ENCODE measurements around the gene KANSL1. TPM values are rescaled to one million over a fixed set of nuclear protein-coding genes. Genes with fewer than 3 reads are reported as not detected.
A peak's percentile ranks its signal among the peaks of the same experiment; 100 is the strongest.
"Not testable (repeated sequence)": the region's sequence is repeated elsewhere in the genome, so short reads cannot be mapped to it uniquely, and the experiment has no call there.

KANSL1 gene
- total and polyA plus RNA-seq, 2 experiments from 2014 or later = 49.0 to 206 TPM

DNA sequence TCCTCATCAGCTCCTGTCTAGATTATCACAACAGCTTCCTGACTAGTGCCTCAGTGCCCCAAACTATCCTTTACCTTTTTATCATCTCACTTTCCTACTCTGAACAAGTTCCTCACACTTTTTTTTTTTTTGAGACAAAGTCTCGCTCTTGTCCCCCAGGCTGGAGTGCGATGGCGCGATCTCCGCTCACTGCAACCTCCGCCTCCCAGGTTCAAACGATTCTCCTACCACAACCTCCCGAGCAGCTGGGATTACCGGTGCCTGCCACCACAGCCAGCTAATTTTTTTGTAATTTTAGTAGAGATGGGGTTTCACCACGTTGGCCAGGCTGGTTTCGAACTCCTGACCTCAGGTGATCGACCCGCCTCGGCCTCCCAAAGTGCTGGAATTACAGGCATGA, 11.9 kb downstream of the KANSL1 start:
- H3K9me3 Mint-ChIP-seq; H3K4me3 ChIP-seq; ATAC-seq; H3K4me3 Mint-ChIP-seq; H3K9me2 ChIP-seq (ENCODE audit: insufficient read depth); H3F3A ChIP-seq (replicated peaks; ENCODE audit: low read depth); H3K27me3 ChIP-seq (ENCODE audit: insufficient read depth); H3K36me3 Mint-ChIP-seq (ENCODE audit: low read depth); H3K36me3 ChIP-seq (ENCODE audit: insufficient read depth); H2AFZ ChIP-seq; DNase-seq (ENCODE audit: low spot score): not testable (repeated sequence)
- Histone ChIP-seq H3K4me2 (peak overlapping the region; percentile 18), H3K27ac (ENCODE audit: low read depth) (peak overlapping the region; percentile 93), H3K79me2 (replicated peaks; ENCODE audit: insufficient read depth) (peaks cover 100% of the 10 kb centered on the region), H4K20me1 (replicated peaks; ENCODE audit: insufficient read depth) (peaks cover 85% of the 10 kb centered on the region), H3K4me1 (ENCODE audit: insufficient read depth) (peaks cover 93% of the 10 kb centered on the region)
- peaks cover 17% of the 10 kb centered on the region for H3K27me3 Mint-ChIP-seq (ENCODE audit: insufficient read depth, low read depth, poor library complexity)
- peak overlapping the region; percentile 41 for H3K27ac Mint-ChIP-seq
- H3K4me1 Mint-ChIP-seq = peaks cover 89% of the 10 kb centered on the region

- Mint-ChIP-seq H3K27me3 (ENCODE audit: insufficient read depth, low read depth, poor library complexity) (peaks cover 17% of the 10 kb centered on the region), H3K9me3 (no peaks in the 10 kb centered on the region), H3K36me3 (ENCODE audit: low read depth) (no peaks in the 10 kb centered on the region; the same call in 2 of the 3 replicates), H3K4me1 (peaks cover 89% of the 10 kb centered on the region), H3K27ac (peak overlapping the region; percentile 41), H3K4me3 (no peak overlapping the region)
- Histone ChIP-seq H3K4me3 (no peak overlapping the region), H3K4me1 (ENCODE audit: insufficient read depth) (peaks cover 95% of the 10 kb centered on the region), H3K9me2 (ENCODE audit: insufficient read depth) (no peaks in the 10 kb centered on the region), H3K79me2 (replicated peaks; ENCODE audit: insufficient read depth) (peaks cover 100% of the 10 kb centered on the region), H3K36me3 (ENCODE audit: insufficient read depth) (no peaks in the 10 kb centered on the region), H3K4me2 (peak overlapping the region; percentile 18), H4K20me1 (replicated peaks; ENCODE audit: insufficient read depth) (peaks cover 85% of the 10 kb centered on the region), H2AFZ (no peak overlapping the region), H3F3A (replicated peaks; ENCODE audit: low read depth) (no peaks in the 10 kb centered on the region), H3K27me3 (ENCODE audit: insufficient read depth) (no peaks in the 10 kb centered on the region), H3K27ac (ENCODE audit: low read depth) (peak overlapping the region; percentile 93)
- no peak for TF ChIP-seq ZNF331 (CRISPR knock-in tag; IDR thresholded peaks at IDR 0.05; ENCODE audit: low read depth)
- TF ChIP-seq NANOG (IDR thresholded peaks at IDR 0.05; ENCODE audit: borderline replicate concordance) = no peak
- TF ChIP-seq, protein P1, sequence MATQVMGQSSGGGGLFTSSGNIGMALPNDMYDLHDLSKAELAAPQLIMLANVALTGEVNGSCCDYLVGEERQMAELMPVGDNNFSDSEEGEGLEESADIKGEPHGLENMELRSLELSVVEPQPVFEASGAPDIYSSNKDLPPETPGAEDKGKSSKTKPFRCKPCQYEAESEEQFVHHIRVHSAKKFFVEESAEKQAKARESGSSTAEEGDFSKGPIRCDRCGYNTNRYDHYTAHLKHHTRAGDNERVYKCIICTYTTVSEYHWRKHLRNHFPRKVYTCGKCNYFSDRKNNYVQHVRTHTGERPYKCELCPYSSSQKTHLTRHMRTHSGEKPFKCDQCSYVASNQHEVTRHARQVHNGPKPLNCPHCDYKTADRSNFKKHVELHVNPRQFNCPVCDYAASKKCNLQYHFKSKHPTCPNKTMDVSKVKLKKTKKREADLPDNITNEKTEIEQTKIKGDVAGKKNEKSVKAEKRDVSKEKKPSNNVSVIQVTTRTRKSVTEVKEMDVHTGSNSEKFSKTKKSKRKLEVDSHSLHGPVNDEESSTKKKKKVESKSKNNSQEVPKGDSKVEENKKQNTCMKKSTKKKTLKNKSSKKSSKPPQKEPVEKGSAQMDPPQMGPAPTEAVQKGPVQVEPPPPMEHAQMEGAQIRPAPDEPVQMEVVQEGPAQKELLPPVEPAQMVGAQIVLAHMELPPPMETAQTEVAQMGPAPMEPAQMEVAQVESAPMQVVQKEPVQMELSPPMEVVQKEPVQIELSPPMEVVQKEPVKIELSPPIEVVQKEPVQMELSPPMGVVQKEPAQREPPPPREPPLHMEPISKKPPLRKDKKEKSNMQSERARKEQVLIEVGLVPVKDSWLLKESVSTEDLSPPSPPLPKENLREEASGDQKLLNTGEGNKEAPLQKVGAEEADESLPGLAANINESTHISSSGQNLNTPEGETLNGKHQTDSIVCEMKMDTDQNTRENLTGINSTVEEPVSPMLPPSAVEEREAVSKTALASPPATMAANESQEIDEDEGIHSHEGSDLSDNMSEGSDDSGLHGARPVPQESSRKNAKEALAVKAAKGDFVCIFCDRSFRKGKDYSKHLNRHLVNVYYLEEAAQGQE (IDR thresholded peaks at IDR 0.05; ENCODE audit: unreplicated experiment) = no peak
- no peak for TF ChIP-seq POLR2AphosphoS5 (IDR thresholded peaks at IDR 0.05; ENCODE audit: low read depth)
- TF ChIP-seq, protein P2, sequence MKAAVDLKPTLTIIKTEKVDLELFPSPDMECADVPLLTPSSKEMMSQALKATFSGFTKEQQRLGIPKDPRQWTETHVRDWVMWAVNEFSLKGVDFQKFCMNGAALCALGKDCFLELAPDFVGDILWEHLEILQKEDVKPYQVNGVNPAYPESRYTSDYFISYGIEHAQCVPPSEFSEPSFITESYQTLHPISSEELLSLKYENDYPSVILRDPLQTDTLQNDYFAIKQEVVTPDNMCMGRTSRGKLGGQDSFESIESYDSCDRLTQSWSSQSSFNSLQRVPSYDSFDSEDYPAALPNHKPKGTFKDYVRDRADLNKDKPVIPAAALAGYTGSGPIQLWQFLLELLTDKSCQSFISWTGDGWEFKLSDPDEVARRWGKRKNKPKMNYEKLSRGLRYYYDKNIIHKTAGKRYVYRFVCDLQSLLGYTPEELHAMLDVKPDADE (IDR thresholded peaks at IDR 0.05) = no peak
- no peak for TF ChIP-seq CREB1 (CRISPR knock-in tag; IDR thresholded peaks at IDR 0.05; ENCODE audit: low read depth)
- TF ChIP-seq JUNB (IDR thresholded peaks at IDR 0.05; ENCODE audit: unreplicated experiment) = no peak
- TF ChIP-seq ZNF114 (CRISPR knock-in tag; IDR thresholded peaks at IDR 0.05) = no peak
- TF ChIP-seq, protein P3, sequence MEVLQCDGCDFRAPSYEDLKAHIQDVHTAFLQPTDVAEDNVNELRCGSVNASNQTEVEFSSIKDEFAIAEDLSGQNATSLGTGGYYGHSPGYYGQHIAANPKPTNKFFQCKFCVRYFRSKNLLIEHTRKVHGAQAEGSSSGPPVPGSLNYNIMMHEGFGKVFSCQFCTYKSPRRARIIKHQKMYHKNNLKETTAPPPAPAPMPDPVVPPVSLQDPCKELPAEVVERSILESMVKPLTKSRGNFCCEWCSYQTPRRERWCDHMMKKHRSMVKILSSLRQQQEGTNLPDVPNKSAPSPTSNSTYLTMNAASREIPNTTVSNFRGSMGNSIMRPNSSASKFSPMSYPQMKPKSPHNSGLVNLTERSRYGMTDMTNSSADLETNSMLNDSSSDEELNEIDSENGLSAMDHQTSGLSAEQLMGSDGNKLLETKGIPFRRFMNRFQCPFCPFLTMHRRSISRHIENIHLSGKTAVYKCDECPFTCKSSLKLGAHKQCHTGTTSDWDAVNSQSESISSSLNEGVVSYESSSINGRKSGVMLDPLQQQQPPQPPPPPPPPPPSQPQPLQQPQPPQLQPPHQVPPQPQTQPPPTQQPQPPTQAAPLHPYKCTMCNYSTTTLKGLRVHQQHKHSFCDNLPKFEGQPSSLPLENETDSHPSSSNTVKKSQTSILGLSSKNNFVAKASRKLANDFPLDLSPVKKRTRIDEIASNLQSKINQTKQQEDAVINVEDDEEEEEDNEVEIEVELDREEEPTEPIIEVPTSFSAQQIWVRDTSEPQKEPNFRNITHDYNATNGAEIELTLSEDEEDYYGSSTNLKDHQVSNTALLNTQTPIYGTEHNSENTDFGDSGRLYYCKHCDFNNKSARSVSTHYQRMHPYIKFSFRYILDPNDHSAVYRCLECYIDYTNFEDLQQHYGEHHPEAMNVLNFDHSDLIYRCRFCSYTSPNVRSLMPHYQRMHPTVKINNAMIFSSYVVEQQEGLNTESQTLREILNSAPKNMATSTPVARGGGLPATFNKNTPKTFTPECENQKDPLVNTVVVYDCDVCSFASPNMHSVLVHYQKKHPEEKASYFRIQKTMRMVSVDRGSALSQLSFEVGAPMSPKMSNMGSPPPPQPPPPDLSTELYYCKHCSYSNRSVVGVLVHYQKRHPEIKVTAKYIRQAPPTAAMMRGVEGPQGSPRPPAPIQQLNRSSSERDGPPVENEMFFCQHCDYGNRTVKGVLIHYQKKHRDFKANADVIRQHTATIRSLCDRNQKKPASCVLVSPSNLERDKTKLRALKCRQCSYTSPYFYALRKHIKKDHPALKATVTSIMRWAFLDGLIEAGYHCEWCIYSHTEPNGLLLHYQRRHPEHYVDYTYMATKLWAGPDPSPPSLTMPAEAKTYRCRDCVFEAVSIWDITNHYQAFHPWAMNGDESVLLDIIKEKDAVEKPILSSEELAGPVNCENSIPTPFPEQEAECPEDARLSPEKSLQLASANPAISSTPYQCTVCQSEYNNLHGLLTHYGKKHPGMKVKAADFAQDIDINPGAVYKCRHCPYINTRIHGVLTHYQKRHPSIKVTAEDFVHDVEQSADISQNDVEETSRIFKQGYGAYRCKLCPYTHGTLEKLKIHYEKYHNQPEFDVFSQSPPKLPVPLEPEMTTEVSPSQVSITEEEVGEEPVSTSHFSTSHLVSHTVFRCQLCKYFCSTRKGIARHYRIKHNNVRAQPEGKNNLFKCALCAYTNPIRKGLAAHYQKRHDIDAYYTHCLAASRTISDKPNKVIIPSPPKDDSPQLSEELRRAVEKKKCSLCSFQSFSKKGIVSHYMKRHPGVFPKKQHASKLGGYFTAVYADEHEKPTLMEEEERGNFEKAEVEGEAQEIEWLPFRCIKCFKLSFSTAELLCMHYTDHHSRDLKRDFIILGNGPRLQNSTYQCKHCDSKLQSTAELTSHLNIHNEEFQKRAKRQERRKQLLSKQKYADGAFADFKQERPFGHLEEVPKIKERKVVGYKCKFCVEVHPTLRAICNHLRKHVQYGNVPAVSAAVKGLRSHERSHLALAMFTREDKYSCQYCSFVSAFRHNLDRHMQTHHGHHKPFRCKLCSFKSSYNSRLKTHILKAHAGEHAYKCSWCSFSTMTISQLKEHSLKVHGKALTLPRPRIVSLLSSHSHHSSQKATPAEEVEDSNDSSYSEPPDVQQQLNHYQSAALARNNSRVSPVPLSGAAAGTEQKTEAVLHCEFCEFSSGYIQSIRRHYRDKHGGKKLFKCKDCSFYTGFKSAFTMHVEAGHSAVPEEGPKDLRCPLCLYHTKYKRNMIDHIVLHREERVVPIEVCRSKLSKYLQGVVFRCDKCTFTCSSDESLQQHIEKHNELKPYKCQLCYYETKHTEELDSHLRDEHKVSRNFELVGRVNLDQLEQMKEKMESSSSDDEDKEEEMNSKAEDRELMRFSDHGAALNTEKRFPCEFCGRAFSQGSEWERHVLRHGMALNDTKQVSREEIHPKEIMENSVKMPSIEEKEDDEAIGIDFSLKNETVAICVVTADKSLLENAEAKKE (CRISPR knock-in tag; IDR thresholded peaks at IDR 0.05) = no peak
- DNase-seq (ENCODE audit: low spot score) (no peak), ATAC-seq (no peak)
These were observed 12.3 kb downstream of the KANSL1 start for GRCh38 chr17:46180892-46181274.
